Activated T-helper 17 cell treated with anti-CD3 and anti-CD28 coated beads, Interleukin-2, amount 50 U/mL, for 72 hours (primary cell): ENCODE measurements around the gene SUMO2. TPM values are rescaled to one million over a fixed set of nuclear protein-coding genes. Genes with fewer than 3 reads are reported as not detected.
A peak's percentile ranks its signal among the peaks of the same experiment; 100 is the strongest.
"Not testable (repeated sequence)": the region's sequence is repeated elsewhere in the genome, so short reads cannot be mapped to it uniquely, and the experiment has no call there.

Experiments
- ATAC-seq: fragments of 150-1000 bp; cut with Tn5 transposase; replicated peaks from 2 replicates; pipeline ENCODE4 v1.10.0; 2021; ENCODE audit warnings: mild to moderate bottlenecking, moderate library complexity
- H3K27ac Mint-ChIP-seq: one replicate; pipeline ENCODE4 v1.8.0; 2022; ENCODE audit warnings: mixed read lengths
- H3K27me3 Mint-ChIP-seq: one replicate; pipeline ENCODE4 v1.8.0; 2022; ENCODE audit warnings: mixed read lengths
- H3K36me3 Mint-ChIP-seq: one replicate; pipeline ENCODE4 v1.8.0; 2022; ENCODE audit warnings: low read depth, mild to moderate bottlenecking, mixed read lengths
- H3K4me1 Mint-ChIP-seq: one replicate; pipeline ENCODE4 v1.8.0; 2022; ENCODE audit warnings: mixed read lengths
- H3K4me3 Mint-ChIP-seq: one replicate; pipeline ENCODE4 v1.8.0; 2022; ENCODE audit warnings: mild to moderate bottlenecking, mixed read lengths
- H3K9me3 Mint-ChIP-seq: one replicate; pipeline ENCODE4 v1.8.0; 2022; ENCODE audit warnings: mixed read lengths
- total RNA-seq, 2 donors: library from RNA; stranded (reverse); gene quantifications; one replicate each; pipeline ENCODE4 v1.2.3, GENCODE V29; 2022

The SUMO2 gene
- total RNA-seq = 100 to 1,000 TPM; 416 to 512 TPM

- Mint-ChIP-seq H3K9me3 (no peaks in the 10 kb centered on the region), H3K36me3 (peaks cover 57% of the 10 kb centered on the region), H3K27me3 (no peaks in the 10 kb centered on the region), H3K27ac (peak within 1 kb of the TSS; percentile 90), H3K4me1 (peaks cover 21% of the 10 kb centered on the region), H3K4me3 (peak within 1 kb of the TSS; percentile 93)
- peak; percentile 85 for ATAC-seq
These were observed at the start of gene SUMO2 for GRCh38 chr17:75182569-75183436. SUMO2 (minus strand) TSS chr17:75182959; CDS start chr17:75182834, 125 bp downstream.

- no peak overlapping the region for H3K4me3 Mint-ChIP-seq
- ATAC-seq = no peak
- no peaks in the 10 kb centered on the region for H3K27me3 Mint-ChIP-seq
- no peaks in the 10 kb centered on the region for H3K9me3 Mint-ChIP-seq
- no peak overlapping the region for H3K27ac Mint-ChIP-seq
- H3K4me1 Mint-ChIP-seq = no peaks in the 10 kb centered on the region
- peaks cover 98% of the 10 kb centered on the region for H3K36me3 Mint-ChIP-seq
These were observed 49.1 kb upstream of the SUMO2 start for GRCh38 chr17:75231741-75232464.

- no peak overlapping the region for H3K27ac Mint-ChIP-seq
- no peaks in the 10 kb centered on the region for H3K27me3 Mint-ChIP-seq
- no peak overlapping the region for H3K4me3 Mint-ChIP-seq
- no peak for ATAC-seq
- H3K9me3 Mint-ChIP-seq = no peaks in the 10 kb centered on the region
- no peaks in the 10 kb centered on the region for H3K4me1 Mint-ChIP-seq
- H3K36me3 Mint-ChIP-seq = peaks cover 98% of the 10 kb centered on the region
These were observed 48.3 kb upstream of the SUMO2 start for GRCh38 chr17:75231071-75231470.

GRCh38 chr17:75228847-75229246 lies 46.1 kb upstream of the SUMO2 start:
- ATAC-seq = no peak
- H3K9me3 Mint-ChIP-seq = no peaks in the 10 kb centered on the region
- no peak overlapping the region for H3K4me3 Mint-ChIP-seq
- H3K27ac Mint-ChIP-seq = no peak overlapping the region
- H3K27me3 Mint-ChIP-seq = no peaks in the 10 kb centered on the region
- H3K36me3 Mint-ChIP-seq = peaks cover 98% of the 10 kb centered on the region
- no peaks in the 10 kb centered on the region for H3K4me1 Mint-ChIP-seq

GRCh38 chr17:75228305-75228704 lies 45.5 kb upstream of the SUMO2 start:
- Mint-ChIP-seq H3K4me1 (no peaks in the 10 kb centered on the region), H3K27me3 (no peaks in the 10 kb centered on the region), H3K27ac (no peak overlapping the region), H3K36me3 (peaks cover 100% of the 10 kb centered on the region), H3K4me3 (no peak overlapping the region), H3K9me3 (no peaks in the 10 kb centered on the region)
- no peak for ATAC-seq

DNA sequence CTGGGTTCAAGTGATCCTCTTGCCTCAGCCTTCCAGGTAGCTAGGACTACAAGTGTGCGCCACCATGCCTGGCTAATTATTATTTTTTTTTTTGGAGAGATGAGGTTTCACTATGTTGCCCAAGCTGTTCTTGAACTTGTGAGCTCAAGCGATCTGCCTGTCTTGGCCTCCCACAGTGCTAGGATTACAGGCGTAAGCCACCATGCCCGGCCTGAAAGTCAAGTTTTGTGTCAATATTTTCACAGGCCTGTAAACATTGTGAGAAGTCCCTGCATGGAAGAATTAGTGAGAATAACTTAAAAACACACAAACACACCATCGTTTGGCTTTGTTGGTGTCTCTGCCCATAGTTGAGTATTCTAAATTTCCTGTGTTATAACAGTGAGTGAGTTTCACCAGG lies 45.0 kb upstream of the SUMO2 start:
- ATAC-seq = no peak
- Mint-ChIP-seq H3K9me3 (no peaks in the 10 kb centered on the region), H3K27ac (no peak overlapping the region), H3K36me3 (peaks cover 100% of the 10 kb centered on the region), H3K27me3 (no peaks in the 10 kb centered on the region), H3K4me3 (no peak overlapping the region), H3K4me1 (no peaks in the 10 kb centered on the region)

GRCh38 chr17:75225016-75225415 lies 42.3 kb upstream of the SUMO2 start:
- no peak for ATAC-seq
- H3K27me3 Mint-ChIP-seq = no peaks in the 10 kb centered on the region
- H3K27ac Mint-ChIP-seq = no peak overlapping the region
- no peaks in the 10 kb centered on the region for H3K9me3 Mint-ChIP-seq
- peaks cover 96% of the 10 kb centered on the region for H3K36me3 Mint-ChIP-seq
- H3K4me3 Mint-ChIP-seq = no peak overlapping the region
- peaks cover 4% of the 10 kb centered on the region for H3K4me1 Mint-ChIP-seq

DNA sequence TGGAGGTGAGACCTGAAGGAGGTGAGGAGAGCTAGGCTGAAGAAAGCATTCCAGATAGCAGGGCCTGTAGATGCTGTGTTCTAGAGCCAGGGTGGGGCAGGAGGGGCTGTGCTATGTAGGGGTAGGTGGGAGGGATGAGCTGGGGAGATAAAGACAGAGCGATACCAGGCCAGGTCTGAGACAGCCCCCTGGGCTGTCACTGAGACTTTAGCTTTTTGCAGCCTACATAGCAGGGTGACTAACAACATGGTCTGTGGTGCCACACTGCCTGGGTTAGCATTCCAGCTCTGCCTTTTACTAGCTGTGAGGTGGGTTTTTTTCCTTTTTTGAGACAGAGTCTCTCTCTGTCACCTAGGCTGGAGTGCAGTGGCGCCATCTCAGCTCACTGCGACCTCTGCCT lies 37.1 kb upstream of the SUMO2 start:
- H3K9me3 Mint-ChIP-seq = no peaks in the 10 kb centered on the region
- no peak overlapping the region for H3K27ac Mint-ChIP-seq
- H3K4me3 Mint-ChIP-seq = no peak overlapping the region
- peaks cover 95% of the 10 kb centered on the region for H3K36me3 Mint-ChIP-seq
- H3K4me1 Mint-ChIP-seq = peaks cover 8% of the 10 kb centered on the region
- H3K27me3 Mint-ChIP-seq = no peaks in the 10 kb centered on the region
- no peak for ATAC-seq

DNA sequence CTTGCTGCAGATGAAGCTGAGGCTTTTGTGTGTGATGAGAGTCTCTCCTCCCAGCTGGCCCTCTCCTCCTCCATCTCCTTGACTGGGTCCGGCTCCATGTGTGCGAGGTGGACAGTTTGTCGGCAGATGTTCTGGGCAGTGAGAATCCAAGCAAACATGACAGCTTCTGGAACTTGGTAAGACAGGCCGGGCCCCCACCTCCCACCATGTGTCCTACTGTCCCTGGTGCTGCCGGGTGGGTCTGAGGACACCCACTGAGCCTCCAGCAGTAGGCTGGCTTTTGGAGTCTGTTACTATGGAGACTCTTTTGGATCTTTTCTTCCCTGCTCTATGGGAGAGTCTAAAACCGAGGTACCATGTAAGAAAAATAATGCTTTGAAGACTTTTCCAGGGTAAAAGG lies 35.4 kb upstream of the SUMO2 start:
- no peak overlapping the region for H3K27ac Mint-ChIP-seq
- no peaks in the 10 kb centered on the region for H3K27me3 Mint-ChIP-seq
- no peaks in the 10 kb centered on the region for H3K9me3 Mint-ChIP-seq
- no peak for ATAC-seq
- no peak overlapping the region for H3K4me3 Mint-ChIP-seq
- H3K36me3 Mint-ChIP-seq = peaks cover 95% of the 10 kb centered on the region
- H3K4me1 Mint-ChIP-seq = peaks cover 8% of the 10 kb centered on the region

DNA sequence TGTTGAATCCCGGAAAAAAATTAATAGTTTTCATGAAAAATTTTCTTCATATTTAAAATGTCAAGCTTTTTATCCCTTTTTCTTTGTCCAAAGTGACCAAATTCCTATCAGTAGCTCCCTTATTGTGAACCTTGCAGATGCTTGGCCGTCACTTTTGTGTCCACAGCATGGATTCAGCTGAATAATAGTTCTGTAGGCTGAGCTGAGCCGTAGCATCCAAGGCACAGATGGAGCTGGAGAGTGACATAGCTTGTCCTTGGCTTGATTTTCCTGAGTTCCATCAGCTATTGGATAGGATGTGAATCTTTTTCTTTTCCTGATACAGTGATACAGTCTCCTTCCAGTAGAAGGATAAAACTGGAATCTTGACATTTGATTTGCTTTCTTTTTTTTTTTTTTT lies 26.3 kb upstream of the SUMO2 start:
- no peaks in the 10 kb centered on the region for H3K9me3 Mint-ChIP-seq
- H3K4me1 Mint-ChIP-seq = peaks cover 9% of the 10 kb centered on the region
- H3K27me3 Mint-ChIP-seq = no peaks in the 10 kb centered on the region
- H3K36me3 Mint-ChIP-seq = peaks cover 77% of the 10 kb centered on the region
- H3K4me3 Mint-ChIP-seq = no peak overlapping the region
- H3K27ac Mint-ChIP-seq = no peak overlapping the region
- ATAC-seq = no peak

DNA sequence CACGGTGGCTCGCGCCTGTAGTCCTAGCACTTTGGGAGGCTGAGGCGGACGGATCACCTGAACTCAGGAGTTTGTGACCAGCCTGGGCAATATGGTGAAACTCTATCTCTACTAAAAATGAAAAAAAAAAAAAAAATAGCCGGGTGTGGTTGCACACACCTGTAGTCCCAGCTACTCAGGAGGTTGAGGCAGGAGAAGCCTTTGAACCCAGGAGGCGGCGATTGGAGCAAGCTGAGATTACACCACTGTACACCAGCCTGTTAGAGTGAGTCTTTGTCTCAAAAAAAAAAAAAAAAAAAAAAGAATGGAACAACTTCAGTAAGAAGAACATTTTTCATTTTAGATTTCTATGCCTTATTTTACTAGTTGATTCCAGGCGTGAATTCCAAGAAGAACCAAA lies 25.4 kb upstream of the SUMO2 start:
- no peak for ATAC-seq
- no peaks in the 10 kb centered on the region for H3K27me3 Mint-ChIP-seq
- peaks cover 68% of the 10 kb centered on the region for H3K36me3 Mint-ChIP-seq
- H3K4me1 Mint-ChIP-seq = peaks cover 9% of the 10 kb centered on the region
- peak overlapping the region; percentile 98 for H3K4me3 Mint-ChIP-seq
- H3K27ac Mint-ChIP-seq = no peak overlapping the region
- H3K9me3 Mint-ChIP-seq = no peaks in the 10 kb centered on the region

DNA sequence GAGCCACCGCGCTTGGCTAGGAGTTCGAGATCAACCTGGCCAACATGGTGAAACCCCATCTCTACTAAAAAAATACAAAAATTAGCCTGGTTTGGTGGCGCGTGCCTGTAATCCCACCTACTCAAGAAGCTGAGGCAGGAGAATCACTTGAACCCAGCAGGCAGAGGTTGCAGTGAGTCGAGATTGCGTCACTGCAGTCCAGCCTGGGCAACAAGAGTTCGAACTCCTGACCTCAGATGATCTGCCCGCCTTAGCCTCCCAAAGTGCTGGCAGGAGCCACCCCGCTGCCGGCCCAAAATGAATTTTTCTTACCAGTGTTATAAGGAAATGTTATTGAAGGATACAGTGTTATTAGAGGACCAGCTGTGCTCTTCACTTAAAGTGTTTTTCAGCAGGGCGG lies 25.0 kb upstream of the SUMO2 start:
- Mint-ChIP-seq H3K9me3 (no peaks in the 10 kb centered on the region), H3K36me3 (peaks cover 64% of the 10 kb centered on the region), H3K4me3 (peak overlapping the region; percentile 98), H3K27ac (no peak overlapping the region), H3K4me1 (peaks cover 9% of the 10 kb centered on the region), H3K27me3 (no peaks in the 10 kb centered on the region)
- no peak for ATAC-seq

DNA sequence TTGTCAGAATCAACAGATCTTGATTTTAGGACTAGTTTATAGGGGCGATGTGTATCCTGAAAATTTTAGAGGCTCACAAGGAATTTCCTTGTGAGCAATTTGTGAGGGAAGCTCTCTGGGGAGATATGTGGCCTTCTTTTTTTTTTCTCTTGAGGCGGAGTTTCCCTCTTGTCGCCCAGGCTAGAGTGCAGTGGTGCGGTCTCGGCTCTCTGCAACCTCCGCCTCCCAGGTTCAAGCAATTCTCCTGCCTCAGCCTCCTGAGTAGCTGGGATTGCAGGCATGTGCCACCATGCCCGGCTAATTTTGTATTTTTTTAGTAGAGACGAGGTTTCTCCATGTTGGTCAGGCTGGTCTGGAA lies 24.3 kb upstream of the SUMO2 start:
- Mint-ChIP-seq H3K4me3 (peak overlapping the region; percentile 98), H3K36me3 (peaks cover 56% of the 10 kb centered on the region), H3K27ac (peak overlapping the region; percentile 99)
- not testable (repeated sequence) for H3K4me1 Mint-ChIP-seq, H3K9me3 Mint-ChIP-seq, ATAC-seq, H3K27me3 Mint-ChIP-seq

DNA sequence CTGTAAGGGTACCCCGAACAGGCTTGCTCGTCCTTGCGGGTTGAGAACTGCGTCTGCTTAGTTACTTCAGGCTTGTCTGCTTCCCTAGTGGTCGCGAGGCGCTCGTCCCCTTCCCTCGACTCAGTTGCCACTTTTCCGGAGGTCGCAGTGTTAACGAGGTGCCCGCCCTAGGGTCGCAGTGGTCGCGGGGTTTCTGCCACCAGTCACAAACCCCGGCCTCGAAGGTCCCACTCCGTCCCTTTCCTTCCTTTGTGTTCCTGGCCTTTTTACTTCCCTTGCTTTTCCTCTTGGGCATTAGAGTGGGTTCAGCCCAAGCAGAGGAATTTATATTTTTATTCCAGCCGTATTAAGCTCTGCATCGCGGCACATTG lies 23.0 kb upstream of the SUMO2 start:
- Mint-ChIP-seq H3K4me1 (peaks cover 5% of the 10 kb centered on the region), H3K4me3 (peak overlapping the region; percentile 98), H3K9me3 (no peaks in the 10 kb centered on the region), H3K27ac (peak overlapping the region; percentile 99), H3K27me3 (no peaks in the 10 kb centered on the region), H3K36me3 (peaks cover 44% of the 10 kb centered on the region)
- ATAC-seq = peak; percentile 5
